HEK293 (cell line): Measurements from ENCODE around the gene FOXO3.

Experiments
- CTCF ChIA-PET: fragments of 350-600 bp; formaldehyde crosslinking; extraction: SDS; loops from one replicate; lab custom pipeline; 2021; ENCODE audit warnings: antibody characterized with exemption; lab: Yijun Ruan, JAX
- POLR2A ChIA-PET: fragments of 300-600 bp; formaldehyde crosslinking; extraction: SDS; loops from one replicate; lab custom pipeline; 2020; ENCODE audit warnings: antibody characterized with exemption, inconsistent platforms; lab: Yijun Ruan, JAX
- H3K27ac ChIP-seq: fragments of 200-500 bp; sonication (Bioruptor generic); 2 replicates; pipeline ENCODE4 v1.5.1; 2014; ENCODE audit warnings: low read depth, low read length, control low read depth, inconsistent platforms; ENCODE audit errors: extremely low read depth
- H3K36me3 ChIP-seq, 2 experiments: fragments of 200-500 bp in 1 of 2; sonication (Bioruptor generic) in 1 of 2; 1 replicate in 1 of 2; 2 replicates in 1 of 2; pipeline ENCODE4 v1.5.1; 2014 to 2017; ENCODE audit warnings: inconsistent platforms in 2 of 2, low read length in 2 of 2; ENCODE audit not compliant: control insufficient read depth in 2 of 2, insufficient read depth in 1 of 2
- H3K4me1 ChIP-seq: fragments of 200-500 bp; sonication (Bioruptor generic); 2 replicates; pipeline ENCODE4 v1.5.1; 2014; ENCODE audit warnings: mild to moderate bottlenecking, low read length, inconsistent platforms; ENCODE audit not compliant: control insufficient read depth, insufficient read depth
- H3K4me3 ChIP-seq: 2 replicates; pipeline ENCODE4 v1.5.1; 2011; ENCODE audit warnings: low read depth, mild to moderate bottlenecking, control low read depth, low read length, moderate library complexity
- H3K9me3 ChIP-seq: fragments of 200-500 bp; sonication (Bioruptor generic); 2 replicates; pipeline ENCODE4 v1.5.1; 2014; ENCODE audit warnings: low read depth, low read length, inconsistent platforms; ENCODE audit not compliant: control insufficient read depth, insufficient read depth
- BCL11A ChIP-seq: fragments of 450-650 bp; formaldehyde crosslinking; IDR thresholded peaks from 2 replicates; pipeline ENCODE4 v1.5.1; 2016; ENCODE audit warnings: low read depth, missing biosample characterization, missing genetic modification characterization
- GFI1B ChIP-seq: fragments of 450-650 bp; formaldehyde crosslinking; IDR thresholded peaks from 2 replicates; pipeline ENCODE4 v1.5.1; 2016; ENCODE audit warnings: missing biosample characterization, missing genetic modification characterization
- HOXD13 ChIP-seq: sonication (generic); formaldehyde crosslinking; IDR thresholded peaks from 2 replicates; pipeline ENCODE4 v1.8.0; 2022; ENCODE audit warnings: missing genetic modification reagents, borderline replicate concordance
- KLF16 ChIP-seq: fragments of 450-650 bp; formaldehyde crosslinking; IDR thresholded peaks from 2 replicates; pipeline ENCODE4 v1.5.1; 2017; ENCODE audit warnings: missing biosample characterization, missing genetic modification characterization
- KLF17 ChIP-seq: fragments of 450-650 bp; formaldehyde crosslinking; IDR thresholded peaks from 2 replicates; pipeline ENCODE4 v1.5.1; 2016; ENCODE audit warnings: missing biosample characterization, missing genetic modification characterization
- KLF7 ChIP-seq: fragments of 450-650 bp; formaldehyde crosslinking; IDR thresholded peaks from 2 replicates; pipeline ENCODE4 v1.5.1; 2016; ENCODE audit warnings: missing biosample characterization, missing genetic modification characterization, borderline replicate concordance
- MYNN ChIP-seq: fragments of 450-650 bp; formaldehyde crosslinking; IDR thresholded peaks from 2 replicates; pipeline ENCODE4 v1.5.1; 2016; ENCODE audit warnings: missing biosample characterization, missing genetic modification characterization, borderline replicate concordance
- PRDM6 ChIP-seq: fragments of 450-650 bp; formaldehyde crosslinking; IDR thresholded peaks from 2 replicates; pipeline ENCODE4 v1.5.1; 2017; ENCODE audit warnings: missing biosample characterization, missing genetic modification characterization
- REPIN1 ChIP-seq: fragments of 450-650 bp; formaldehyde crosslinking; IDR thresholded peaks from 2 replicates; pipeline ENCODE4 v1.5.1; 2017; ENCODE audit warnings: missing biosample characterization, missing genetic modification characterization, low read depth
- YY1 ChIP-seq: fragments of 450-650 bp; formaldehyde crosslinking; IDR thresholded peaks from 2 replicates; pipeline ENCODE4 v1.5.1; 2018; ENCODE audit warnings: missing biosample characterization, missing genetic modification characterization
- ZBTB20 ChIP-seq: fragments of 450-650 bp; formaldehyde crosslinking; IDR thresholded peaks from 2 replicates; pipeline ENCODE4 v1.5.1; 2016; ENCODE audit warnings: missing biosample characterization, missing genetic modification characterization
- ZBTB7A ChIP-seq: fragments of 450-650 bp; formaldehyde crosslinking; IDR thresholded peaks from 2 replicates; pipeline ENCODE4 v1.5.1; 2016; ENCODE audit warnings: low read depth, missing biosample characterization, missing genetic modification characterization
- ZFP41 ChIP-seq: fragments of 450-650 bp; formaldehyde crosslinking; IDR thresholded peaks from 2 replicates; pipeline ENCODE4 v1.5.1; 2016; ENCODE audit warnings: missing biosample characterization, missing genetic modification characterization, borderline replicate concordance
- ZFP69B ChIP-seq: fragments of 450-650 bp; formaldehyde crosslinking; IDR thresholded peaks from 2 replicates; pipeline ENCODE4 v1.5.1; 2016; ENCODE audit warnings: missing biosample characterization, missing genetic modification characterization
- ZNF121 ChIP-seq: fragments of 450-650 bp; formaldehyde crosslinking; IDR thresholded peaks from 2 replicates; pipeline ENCODE4 v1.5.1; 2016; ENCODE audit warnings: missing biosample characterization, missing genetic modification characterization
- ZNF16 ChIP-seq: fragments of 450-650 bp; formaldehyde crosslinking; IDR thresholded peaks from 2 replicates; pipeline ENCODE4 v1.5.1; 2016; ENCODE audit warnings: low read depth, missing biosample characterization, missing genetic modification characterization
- ZNF211 ChIP-seq: fragments of 450-650 bp; formaldehyde crosslinking; IDR thresholded peaks from 2 replicates; pipeline ENCODE4 v1.5.1; 2016; ENCODE audit warnings: low read depth, missing biosample characterization, missing genetic modification characterization
- ZNF302 ChIP-seq: fragments of 450-650 bp; formaldehyde crosslinking; IDR thresholded peaks from 2 replicates; pipeline ENCODE4 v1.5.1; 2016; ENCODE audit warnings: missing biosample characterization, missing genetic modification characterization, low read depth
- ZNF362 ChIP-seq: fragments of 450-650 bp; formaldehyde crosslinking; IDR thresholded peaks from 2 replicates; pipeline ENCODE4 v1.5.1; 2016; ENCODE audit warnings: missing biosample characterization, missing genetic modification characterization
- ZNF394 ChIP-seq: fragments of 450-650 bp; formaldehyde crosslinking; IDR thresholded peaks from 2 replicates; pipeline ENCODE4 v1.5.1; 2016; ENCODE audit warnings: missing biosample characterization, missing genetic modification characterization, mild to moderate bottlenecking, moderate library complexity, borderline replicate concordance
- ZNF404 ChIP-seq: fragments of 450-650 bp; formaldehyde crosslinking; IDR thresholded peaks from 2 replicates; pipeline ENCODE4 v1.5.1; 2017; ENCODE audit warnings: missing biosample characterization, missing genetic modification characterization
- ZNF423 ChIP-seq: fragments of 450-650 bp; formaldehyde crosslinking; IDR thresholded peaks from 2 replicates; pipeline ENCODE4 v1.5.1; 2016; ENCODE audit warnings: missing biosample characterization, missing genetic modification characterization
- ZNF473 ChIP-seq: fragments of 450-650 bp; formaldehyde crosslinking; IDR thresholded peaks from 2 replicates; pipeline ENCODE4 v1.5.1; 2017; ENCODE audit warnings: missing biosample characterization, missing genetic modification characterization
- ZNF530 ChIP-seq: fragments of 450-650 bp; formaldehyde crosslinking; IDR thresholded peaks from 2 replicates; pipeline ENCODE4 v1.5.1; 2016; ENCODE audit warnings: low read depth, missing biosample characterization, missing genetic modification characterization
- ZNF549 ChIP-seq: fragments of 450-650 bp; IDR thresholded peaks from 2 replicates; pipeline ENCODE4 v1.5.1; 2018; ENCODE audit warnings: missing biosample characterization, missing genetic modification characterization, mild to moderate bottlenecking, inconsistent platforms, moderate library complexity
- ZNF558 ChIP-seq: fragments of 450-650 bp; formaldehyde crosslinking; IDR thresholded peaks from 2 replicates; pipeline ENCODE4 v1.5.1; 2016; ENCODE audit warnings: missing biosample characterization, missing genetic modification characterization
- ZNF664 ChIP-seq: fragments of 450-650 bp; formaldehyde crosslinking; IDR thresholded peaks from 2 replicates; pipeline ENCODE4 v1.5.1; 2016; ENCODE audit warnings: missing biosample characterization, missing genetic modification characterization

The FOXO3 gene

GRCh38 chr6:108568101-108568500 is 7.4 kb downstream of the FOXO3 start:
- ChIA-PET POLR2A (no interaction called here), CTCF (interaction anchor here (0.6 to 1.4 kb wide), 6 partner anchors 15 to 303 kb away, joined by 3 to 6 read pairs (median 4); no protein-coding TSS in a partner anchor)
- TF ChIP-seq ZBTB20 (tag by site-specific recombination) (no peak), ZNF394 (tag by site-specific recombination) (no peak), ZNF404 (tag by site-specific recombination) (no peak)
- Histone ChIP-seq H3K36me3 (peaks cover 28 to 63% of the 10 kb centered on the region in 2 experiments), H3K4me1 (peaks cover 24% of the 10 kb centered on the region), H3K27ac (no peak overlapping the region), H3K4me3 (no peak overlapping the region), H3K9me3 (no peaks in the 10 kb centered on the region)

- H3K4me3 ChIP-seq: no peak overlapping the region
- peaks cover 28 to 66% of the 10 kb centered on the region in 2 experiments for H3K36me3 ChIP-seq
- no peaks in the 10 kb centered on the region for H3K9me3 ChIP-seq
- POLR2A ChIA-PET: no interaction called here
- CTCF ChIA-PET: interaction anchor here (1.0 to 1.4 kb wide), 2 partner anchors 14 to 22 kb away, joined by 5 to 6 read pairs; no protein-coding TSS in a partner anchor
- H3K27ac ChIP-seq: no peak overlapping the region
- TF ChIP-seq REPIN1 (tag by site-specific recombination) (no peak), ZBTB7A (tag by site-specific recombination) (no peak), PRDM6 (no peak), YY1 (no peak), BCL11A (tag by site-specific recombination) (no peak)
- H3K4me1 ChIP-seq: peaks cover 22% of the 10 kb centered on the region
These were observed 8.0 kb downstream of the FOXO3 start for GRCh38 chr6:108568551-108569305.

- CTCF ChIA-PET: interaction anchor here (0.7 to 1.0 kb wide), 5 partner anchors 131 to 503 kb away, joined by 3 to 4 read pairs (median 3); no protein-coding TSS in a partner anchor
- POLR2A ChIA-PET: interaction anchor here (1.1 kb wide), 1 partner anchor 10 kb away, joined by 3 read pairs; no protein-coding TSS in a partner anchor
These were observed 9.8 kb downstream of the FOXO3 start for GRCh38 chr6:108570517-108570916.

More at GRCh38 chr6:108570517-108570916, 9.8 kb downstream of the FOXO3 start:
- Histone ChIP-seq H3K27ac (no peak overlapping the region), H3K4me3 (no peak overlapping the region), H3K4me1 (peaks cover 9% of the 10 kb centered on the region), H3K36me3 (peaks cover 28 to 60% of the 10 kb centered on the region in 2 experiments), H3K9me3 (no peaks in the 10 kb centered on the region)
- TF ChIP-seq ZNF362 (tag by site-specific recombination) (no peak), ZNF664 (tag by site-specific recombination) (no peak), MYNN (tag by site-specific recombination) (no peak), KLF7 (tag by site-specific recombination) (no peak), ZNF211 (tag by site-specific recombination) (no peak), ZNF473 (tag by site-specific recombination) (no peak), ZNF423 (tag by site-specific recombination) (no peak), ZNF121 (tag by site-specific recombination) (no peak), GFI1B (tag by site-specific recombination) (no peak), ZNF302 (tag by site-specific recombination) (no peak), KLF17 (no peak), ZNF530 (tag by site-specific recombination) (no peak), ZNF558 (tag by site-specific recombination) (no peak), HOXD13 (no peak), ZFP69B (no peak), ZFP41 (tag by site-specific recombination) (no peak), KLF16 (no peak), ZNF16 (tag by site-specific recombination) (no peak), ZNF549 (tag by site-specific recombination) (no peak)
- TF ChIP-seq, all 188 proteins: peak for 0
